ENCODE data around the gene SMIM1. TPM values are rescaled to one million over a fixed set of nuclear protein-coding genes. Genes with fewer than 3 reads are reported as not detected.
A peak's percentile ranks its signal among the peaks of the same experiment; 100 is the strongest.

SMIM1 gene
- total and polyA plus RNA-seq, 9 of the 15 experiments (the other 6 are each of a cell fraction or from before 2014, with no cell fraction given), result 2.3 to 125 (median 24.3) TPM

DNA sequence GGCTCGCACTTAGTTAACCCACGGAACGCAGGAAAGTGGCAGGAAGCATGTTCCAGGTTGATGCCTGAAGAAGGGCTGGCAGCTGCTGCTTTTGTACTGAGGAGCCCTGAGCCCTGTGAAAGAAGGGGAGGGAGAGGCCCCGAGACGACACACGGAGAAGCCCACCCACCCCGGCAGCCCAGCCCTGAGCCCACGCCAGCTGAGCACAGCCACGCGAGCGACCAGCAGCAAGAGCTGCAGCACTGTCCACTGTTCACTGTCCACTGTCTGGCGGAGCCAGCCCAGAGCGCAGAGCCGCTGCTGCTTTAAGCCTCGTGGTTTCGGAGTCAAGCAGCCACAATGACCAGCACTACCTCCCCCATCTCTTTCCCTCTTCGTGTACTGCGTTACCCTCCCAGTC lies 18.4 kb downstream of the SMIM1 start:
- CTCF ChIA-PET (ENCODE audit: low intra/inter-chr PET ratio), result no interaction called here
- H3K36me3 ChIP-seq (ENCODE audit: control insufficient read depth, insufficient read depth, low read length), result peaks cover 64% of the 10 kb centered on the region; the same call in 2 of the 3 replicates
- H3K4me2 ChIP-seq (ENCODE audit: insufficient read depth, low read length), result no peak overlapping the region
- intact Hi-C loops (cut with micrococcal nuclease) (no loop called here), in situ Hi-C loops (cut with MboI) (no loop called here)
- H3K4me3 ChIP-seq, result no peak overlapping the region
- H4K20me1 ChIP-seq (replicated peaks; ENCODE audit: control insufficient read depth, insufficient read depth, low read length), result peaks cover 18% of the 10 kb centered on the region; the same call in 1 of the 2 replicates
- TF ChIP-seq ZNF780A (CRISPR knock-in tag; IDR thresholded peaks at IDR 0.05) (no peak), ZBTB33 (CRISPR knock-in tag; IDR thresholded peaks at IDR 0.05) (peak; percentile 81), KAT8 (IDR thresholded peaks at IDR 0.05; ENCODE audit: low read depth) (no peak)
- TF ChIP-seq, protein P1, sequence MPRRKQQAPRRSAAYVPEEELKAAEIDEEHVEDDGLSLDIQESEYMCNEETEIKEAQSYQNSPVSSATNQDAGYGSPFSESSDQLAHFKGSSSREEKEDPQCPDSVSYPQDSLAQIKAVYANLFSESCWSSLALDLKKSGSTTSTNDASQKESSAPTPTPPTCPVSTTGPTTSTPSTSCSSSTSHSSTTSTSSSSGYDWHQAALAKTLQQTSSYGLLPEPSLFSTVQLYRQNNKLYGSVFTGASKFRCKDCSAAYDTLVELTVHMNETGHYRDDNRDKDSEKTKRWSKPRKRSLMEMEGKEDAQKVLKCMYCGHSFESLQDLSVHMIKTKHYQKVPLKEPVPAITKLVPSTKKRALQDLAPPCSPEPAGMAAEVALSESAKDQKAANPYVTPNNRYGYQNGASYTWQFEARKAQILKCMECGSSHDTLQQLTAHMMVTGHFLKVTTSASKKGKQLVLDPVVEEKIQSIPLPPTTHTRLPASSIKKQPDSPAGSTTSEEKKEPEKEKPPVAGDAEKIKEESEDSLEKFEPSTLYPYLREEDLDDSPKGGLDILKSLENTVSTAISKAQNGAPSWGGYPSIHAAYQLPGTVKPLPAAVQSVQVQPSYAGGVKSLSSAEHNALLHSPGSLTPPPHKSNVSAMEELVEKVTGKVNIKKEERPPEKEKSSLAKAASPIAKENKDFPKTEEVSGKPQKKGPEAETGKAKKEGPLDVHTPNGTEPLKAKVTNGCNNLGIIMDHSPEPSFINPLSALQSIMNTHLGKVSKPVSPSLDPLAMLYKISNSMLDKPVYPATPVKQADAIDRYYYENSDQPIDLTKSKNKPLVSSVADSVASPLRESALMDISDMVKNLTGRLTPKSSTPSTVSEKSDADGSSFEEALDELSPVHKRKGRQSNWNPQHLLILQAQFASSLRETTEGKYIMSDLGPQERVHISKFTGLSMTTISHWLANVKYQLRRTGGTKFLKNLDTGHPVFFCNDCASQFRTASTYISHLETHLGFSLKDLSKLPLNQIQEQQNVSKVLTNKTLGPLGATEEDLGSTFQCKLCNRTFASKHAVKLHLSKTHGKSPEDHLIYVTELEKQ (CRISPR knock-in tag; IDR thresholded peaks at IDR 0.05), result no peak
- H3K9me1 ChIP-seq (ENCODE audit: control insufficient read depth, insufficient read depth, low read length), result peaks cover 5% of the 10 kb centered on the region
- H3K9me3 ChIP-seq (replicated peaks; ENCODE audit: control insufficient read depth, insufficient read depth, low read depth, low read length), result no peaks in the 10 kb centered on the region
- H3K9ac ChIP-seq (ENCODE audit: insufficient read depth in 1 of 2, low read depth in 2 of 2, low read length in 2 of 2), result peak overlapping the region in 1 of 2 experiments; percentile 73; a peak in 2 of 4 replicates
- ATAC-seq (no peak), DNase-seq (ENCODE audit: extremely low read depth in 1 of 4, low spot score in 3 of 4) (no peak), FAIRE-seq (no peak)
- peaks cover 79% of the 10 kb centered on the region for H3K79me2 ChIP-seq (ENCODE audit: control insufficient read depth, insufficient read depth, low read length)
- H2AFZ ChIP-seq (ENCODE audit: low read depth, low read length), result no peak overlapping the region
- no TSS peak for BruUV-seq (replicated peaks)
- POLR2A ChIA-PET, result interaction anchor here (0.5 to 1.7 kb wide), 6 partner anchors 11 to 109 kb away, joined by 3 to 6 read pairs (median 4); partner anchors contain the start of gene C1orf174
- WGBS (ENCODE audit: insufficient coverage, low coverage, missing lambda C conversion rate), result 85% methylated on average over 13 of the region's 18 CpGs
- H3K27me3 ChIP-seq (ENCODE audit: control insufficient read depth in 2 of 2, insufficient read depth in 2 of 2, low read length in 2 of 2), result no peaks in the 10 kb centered on the region
- peaks cover 25 to 60% of the 10 kb centered on the region in 2 experiments for H3K4me1 ChIP-seq (replicated peaks in 1 of 2; ENCODE audit: control insufficient read depth in 2 of 2, insufficient read depth in 2 of 2, low read length in 2 of 2)
- H3K27ac ChIP-seq (ENCODE audit: extremely low read depth, low read depth, low read length), result no peak overlapping the region
